NCI-H2107 treated with DMSO at 0.1 percent for 48 hours (cell line): ENCODE measurements around the gene DUXA.

Experiments used
- DNase-seq: peaks from one replicate; lab custom pipeline; 2025; ENCODE audit not compliant: unreplicated experiment; lab: John Stamatoyannopoulos, UW

Gene DUXA

DNA sequence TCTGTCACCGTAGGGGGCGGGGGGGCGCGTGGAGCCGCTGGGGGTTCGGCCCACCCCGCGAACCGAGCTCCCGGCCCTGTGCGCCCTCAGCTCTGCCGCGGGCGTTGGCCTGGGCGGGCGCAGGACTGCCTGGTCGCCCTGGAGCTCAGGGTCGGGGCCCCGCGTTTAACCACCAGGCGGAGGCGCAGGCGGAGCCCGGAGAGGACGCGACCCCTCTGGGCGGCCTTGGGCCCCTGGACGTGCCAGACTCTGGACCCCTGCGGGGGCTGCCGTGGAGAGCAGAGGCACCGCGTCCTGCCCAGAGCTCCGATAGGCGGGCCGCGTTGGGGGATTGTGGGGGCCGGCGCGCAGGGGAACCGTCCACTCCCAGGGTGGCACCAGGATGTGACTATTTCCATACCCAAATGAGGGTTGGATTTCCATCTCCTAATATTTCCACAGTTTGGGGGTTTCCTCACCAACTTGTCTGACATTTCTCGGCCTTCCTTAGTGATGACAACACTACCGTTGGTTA is 60.5 kb downstream of the DUXA start:
- DNase-seq: no peak

GRCh38 chr19:57105976-57106721 is 61.1 kb downstream of the DUXA start:
- DNase-seq: no peak
